ENCODE results near the gene CAPN5.

DNA sequence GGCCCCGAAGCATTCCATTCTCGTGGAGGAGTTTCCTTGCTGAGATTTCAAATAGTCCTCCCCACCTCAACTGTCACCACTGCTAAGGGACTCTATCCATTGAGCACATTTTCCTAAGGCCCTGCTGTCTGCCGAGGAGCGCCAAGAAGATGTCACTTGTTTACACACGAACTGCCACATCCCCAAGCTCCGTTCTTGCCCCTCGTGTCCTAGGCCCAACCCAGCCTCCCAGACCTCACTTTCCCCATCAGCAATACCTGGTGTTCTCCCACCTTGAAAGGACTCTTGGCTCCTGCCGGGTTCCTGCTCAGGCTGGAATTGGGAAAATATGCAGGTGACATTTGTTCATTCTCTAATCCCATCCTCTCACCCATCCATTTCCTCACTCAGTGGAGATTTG lies 57.3 kb downstream of the CAPN5 start:
- TF ChIP-seq RELA (CRISPR knock-in tag; IDR thresholded peaks at IDR 0.05; ENCODE audit: borderline replicate concordance) (no peak), JUN (CRISPR knock-in tag; IDR thresholded peaks at IDR 0.05) (no peak), ESRRA (CRISPR knock-in tag; IDR thresholded peaks at IDR 0.05; ENCODE audit: borderline replicate concordance) (no peak), MAX (CRISPR knock-in tag; IDR thresholded peaks at IDR 0.05) (no peak), ZNF396 (CRISPR knock-in tag; IDR thresholded peaks at IDR 0.05; ENCODE audit: borderline replicate concordance) (no peak), NR3C1 (CRISPR knock-in tag; conservative IDR thresholded peaks at IDR 0.05; ENCODE audit: low read depth) (no peak), ZNF121 (CRISPR knock-in tag; IDR thresholded peaks at IDR 0.05) (no peak), SMAD4 (CRISPR knock-in tag; IDR thresholded peaks at IDR 0.05) (no peak), ZNF263 (CRISPR knock-in tag; IDR thresholded peaks at IDR 0.05; ENCODE audit: low read depth) (no peak), ZNF232 (CRISPR knock-in tag; IDR thresholded peaks at IDR 0.05) (no peak)
- TF ChIP-seq, protein P1, sequence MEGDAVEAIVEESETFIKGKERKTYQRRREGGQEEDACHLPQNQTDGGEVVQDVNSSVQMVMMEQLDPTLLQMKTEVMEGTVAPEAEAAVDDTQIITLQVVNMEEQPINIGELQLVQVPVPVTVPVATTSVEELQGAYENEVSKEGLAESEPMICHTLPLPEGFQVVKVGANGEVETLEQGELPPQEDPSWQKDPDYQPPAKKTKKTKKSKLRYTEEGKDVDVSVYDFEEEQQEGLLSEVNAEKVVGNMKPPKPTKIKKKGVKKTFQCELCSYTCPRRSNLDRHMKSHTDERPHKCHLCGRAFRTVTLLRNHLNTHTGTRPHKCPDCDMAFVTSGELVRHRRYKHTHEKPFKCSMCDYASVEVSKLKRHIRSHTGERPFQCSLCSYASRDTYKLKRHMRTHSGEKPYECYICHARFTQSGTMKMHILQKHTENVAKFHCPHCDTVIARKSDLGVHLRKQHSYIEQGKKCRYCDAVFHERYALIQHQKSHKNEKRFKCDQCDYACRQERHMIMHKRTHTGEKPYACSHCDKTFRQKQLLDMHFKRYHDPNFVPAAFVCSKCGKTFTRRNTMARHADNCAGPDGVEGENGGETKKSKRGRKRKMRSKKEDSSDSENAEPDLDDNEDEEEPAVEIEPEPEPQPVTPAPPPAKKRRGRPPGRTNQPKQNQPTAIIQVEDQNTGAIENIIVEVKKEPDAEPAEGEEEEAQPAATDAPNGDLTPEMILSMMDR (IDR thresholded peaks at IDR 0.05) = no peak
- TF ChIP-seq, protein P2, sequence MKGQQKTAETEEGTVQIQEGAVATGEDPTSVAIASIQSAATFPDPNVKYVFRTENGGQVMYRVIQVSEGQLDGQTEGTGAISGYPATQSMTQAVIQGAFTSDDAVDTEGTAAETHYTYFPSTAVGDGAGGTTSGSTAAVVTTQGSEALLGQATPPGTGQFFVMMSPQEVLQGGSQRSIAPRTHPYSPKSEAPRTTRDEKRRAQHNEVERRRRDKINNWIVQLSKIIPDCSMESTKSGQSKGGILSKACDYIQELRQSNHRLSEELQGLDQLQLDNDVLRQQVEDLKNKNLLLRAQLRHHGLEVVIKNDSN (CRISPR knock-in tag; IDR thresholded peaks at IDR 0.05) = no peak
- TF ChIP-seq, protein P3, sequence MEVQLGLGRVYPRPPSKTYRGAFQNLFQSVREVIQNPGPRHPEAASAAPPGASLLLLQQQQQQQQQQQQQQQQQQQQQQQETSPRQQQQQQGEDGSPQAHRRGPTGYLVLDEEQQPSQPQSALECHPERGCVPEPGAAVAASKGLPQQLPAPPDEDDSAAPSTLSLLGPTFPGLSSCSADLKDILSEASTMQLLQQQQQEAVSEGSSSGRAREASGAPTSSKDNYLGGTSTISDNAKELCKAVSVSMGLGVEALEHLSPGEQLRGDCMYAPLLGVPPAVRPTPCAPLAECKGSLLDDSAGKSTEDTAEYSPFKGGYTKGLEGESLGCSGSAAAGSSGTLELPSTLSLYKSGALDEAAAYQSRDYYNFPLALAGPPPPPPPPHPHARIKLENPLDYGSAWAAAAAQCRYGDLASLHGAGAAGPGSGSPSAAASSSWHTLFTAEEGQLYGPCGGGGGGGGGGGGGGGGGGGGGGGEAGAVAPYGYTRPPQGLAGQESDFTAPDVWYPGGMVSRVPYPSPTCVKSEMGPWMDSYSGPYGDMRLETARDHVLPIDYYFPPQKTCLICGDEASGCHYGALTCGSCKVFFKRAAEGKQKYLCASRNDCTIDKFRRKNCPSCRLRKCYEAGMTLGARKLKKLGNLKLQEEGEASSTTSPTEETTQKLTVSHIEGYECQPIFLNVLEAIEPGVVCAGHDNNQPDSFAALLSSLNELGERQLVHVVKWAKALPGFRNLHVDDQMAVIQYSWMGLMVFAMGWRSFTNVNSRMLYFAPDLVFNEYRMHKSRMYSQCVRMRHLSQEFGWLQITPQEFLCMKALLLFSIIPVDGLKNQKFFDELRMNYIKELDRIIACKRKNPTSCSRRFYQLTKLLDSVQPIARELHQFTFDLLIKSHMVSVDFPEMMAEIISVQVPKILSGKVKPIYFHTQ (CRISPR knock-in tag; IDR thresholded peaks at IDR 0.05) = no peak
- TF ChIP-seq, protein P4, sequence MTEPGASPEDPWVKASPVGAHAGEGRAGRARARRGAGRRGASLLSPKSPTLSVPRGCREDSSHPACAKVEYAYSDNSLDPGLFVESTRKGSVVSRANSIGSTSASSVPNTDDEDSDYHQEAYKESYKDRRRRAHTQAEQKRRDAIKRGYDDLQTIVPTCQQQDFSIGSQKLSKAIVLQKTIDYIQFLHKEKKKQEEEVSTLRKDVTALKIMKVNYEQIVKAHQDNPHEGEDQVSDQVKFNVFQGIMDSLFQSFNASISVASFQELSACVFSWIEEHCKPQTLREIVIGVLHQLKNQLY (CRISPR knock-in tag; IDR thresholded peaks at IDR 0.05) = no peak
